K562 (cell line): ENCODE data around the gene ADAM33. TPM values are rescaled to one million over a fixed set of nuclear protein-coding genes. Genes with fewer than 3 reads are reported as not detected.
A peak's percentile ranks its signal among the peaks of the same experiment; 100 is the strongest.

Experiments
- AFF1 ChIP-seq, 2 experiments: fragments of 450-650 bp; IDR thresholded peaks; 2 replicates each; pipeline ENCODE4 v1.6.1; 2018; ENCODE audit warnings: mild to moderate bottlenecking in 2 of 2, low read depth in 1 of 2; ENCODE audit not compliant: partially characterized antibody in 2 of 2
- CBX1 ChIP-seq: sonication (generic); IDR thresholded peaks from 2 replicates; pipeline ENCODE4 v1.6.1; 2016; ENCODE audit warnings: antibody characterized with exemption, low read depth, mild to moderate bottlenecking
- HCFC1 ChIP-seq: IDR thresholded peaks from 2 replicates; pipeline ENCODE4 v1.6.1; 2012; ENCODE audit warnings: low read depth, low read length, improper control_type of control experiment
- NEUROD1 ChIP-seq: fragments of 150-350 bp; IDR thresholded peaks from 2 replicates; pipeline ENCODE4 v1.6.1; 2014; ENCODE audit warnings: borderline replicate concordance, low read length, low read depth; ENCODE audit not compliant: partially characterized antibody
- RCOR1 ChIP-seq, 2 experiments: IDR thresholded peaks; 2 replicates each; pipeline ENCODE4 v1.6.1; 2012; ENCODE audit warnings: low read depth in 2 of 2, low read length in 2 of 2, borderline replicate concordance in 1 of 2, improper control_type of control experiment in 1 of 2
- REST ChIP-seq, 2 experiments: fragments of 450-650 bp; formaldehyde crosslinking in 1 of 2; IDR thresholded peaks; 2 replicates each; pipeline versions ENCODE4 v1.4.0 to v1.6.1; 2014 to 2020; ENCODE audit warnings: mild to moderate bottlenecking in 2 of 2, borderline replicate concordance in 1 of 2, low read depth in 1 of 2
- UBTF ChIP-seq, 2 experiments: IDR thresholded peaks; 2 replicates each; pipeline ENCODE4 v1.6.1; 2012; ENCODE audit warnings: improper control_type of control experiment in 2 of 2, low read depth in 2 of 2, low read length in 2 of 2, borderline replicate concordance in 1 of 2
- ZBTB26 ChIP-seq: fragments of 450-650 bp; formaldehyde crosslinking; IDR thresholded peaks from 2 replicates; pipeline ENCODE4 v1.4.0; 2022; ENCODE audit warnings: missing genetic modification characterization
- polyA plus RNA-seq, 8 experiments: library from polyadenylated mRNA; depleted of rRNA in 4 of 8; stranded (reverse) in 5 of 8; unstranded in 3 of 8; fragments of >200 nt; fragmentation: Nextera tagmentation in 2 of 8; fragmentation: Illumina TruSeq in 1 of 8; extraction: Ambion mirVana in 2 of 8; extraction: Trizol in 1 of 8; gene quantifications; 2 replicates each; pipeline versions ENCODE4 v1.2.1 to v1.2.3, GENCODE V29; 2011 to 2014; ENCODE audit warnings: inconsistent platforms in 1 of 8, missing spikeins in 1 of 8
- total RNA-seq, 7 experiments: library from RNA; depleted of rRNA in 6 of 7; stranded (reverse); fragments of >200 nt in 6 of 7; fragmentation: Illumina TruSeq in 2 of 7; extraction: Trizol in 2 of 7; gene quantifications; 2 replicates each; pipeline versions ENCODE4 v1.2.1 to v1.2.3, GENCODE V29; 2011 to 2021; ENCODE audit warnings: low replicate concordance in 1 of 7

The ADAM33 gene
- total and polyA plus RNA-seq, 9 of the 15 experiments (the other 6 are each of a cell fraction or from before 2014, with no cell fraction given), result not detected

GRCh38 chr20:3687655-3688054 lies 5.8 kb upstream of the ADAM33 start (continued):
- no peak for TF ChIP-seq UBTF (IDR thresholded peaks at IDR 0.05; ENCODE audit: borderline replicate concordance in 1 of 2, low read depth in 2 of 2, low read length in 2 of 2)
- TF ChIP-seq REST (IDR thresholded peaks at IDR 0.05; ENCODE audit: borderline replicate concordance), result peak; percentile 32; the same call in 1 of the 2 replicates
- no peak for TF ChIP-seq REST (CRISPR knock-in tag; IDR thresholded peaks at IDR 0.05; ENCODE audit: low read depth)
- no peak for TF ChIP-seq NEUROD1
- no peak for TF ChIP-seq CBX1
- TF ChIP-seq ZBTB26 (CRISPR knock-in tag), result no peak
- peak; percentile 87 for TF ChIP-seq HCFC1
- peak in 1 of 2 experiments; percentile 46 for TF ChIP-seq AFF1 (IDR thresholded peaks at IDR 0.05; ENCODE audit: low read depth in 1 of 2, partially characterized antibody in 2 of 2)
- TF ChIP-seq RCOR1 (IDR thresholded peaks at IDR 0.05; ENCODE audit: borderline replicate concordance in 1 of 2, low read depth in 2 of 2, low read length in 2 of 2), result no peak
